H9 (cell line): Measurements from ENCODE around the gene ITGAE. TPM values are rescaled to one million over a fixed set of nuclear protein-coding genes. Genes with fewer than 3 reads are reported as not detected.

Experiments
- DNase-seq: peaks from one replicate; pipeline ENCODE4 v3.0.0-alpha.2; 2017
- H2AFZ ChIP-seq: one replicate; pipeline ENCODE4 v1.6.1; 2013; ENCODE audit warnings: mild to moderate bottlenecking, low read length, control low read depth, moderate library complexity
- H2AK5ac ChIP-seq: 2 replicates; pipeline ENCODE4 v1.6.1; 2013; ENCODE audit warnings: low read length, control low read depth, mixed read lengths; ENCODE audit not compliant: insufficient read length
- H2BK120ac ChIP-seq: one replicate; pipeline ENCODE4 v1.6.1; 2013; ENCODE audit warnings: low read depth, mild to moderate bottlenecking, low read length, control low read depth, inconsistent platforms; ENCODE audit not compliant: poor library complexity, severe bottlenecking
- H2BK12ac ChIP-seq: 2 replicates; pipeline ENCODE4 v1.6.1; 2013; ENCODE audit warnings: low read length, control low read depth, mixed read lengths, low read depth; ENCODE audit not compliant: insufficient read length
- H2BK15ac ChIP-seq: 2 replicates; pipeline ENCODE4 v1.6.1; 2013; ENCODE audit warnings: low read depth, low read length, control low read depth
- H2BK20ac ChIP-seq: one replicate; pipeline ENCODE4 v1.6.1; 2013; ENCODE audit warnings: low read depth, mild to moderate bottlenecking, low read length, control low read depth, inconsistent platforms; ENCODE audit not compliant: poor library complexity, severe bottlenecking
- H2BK5ac ChIP-seq: 2 replicates; pipeline ENCODE4 v1.6.1; 2013; ENCODE audit warnings: low read length, control low read depth, mixed read lengths; ENCODE audit not compliant: insufficient read length
- H3K14ac ChIP-seq: 2 replicates; pipeline ENCODE4 v1.6.1; 2013; ENCODE audit warnings: low read length, control low read depth; ENCODE audit not compliant: insufficient read depth
- H3K18ac ChIP-seq: 2 replicates; pipeline ENCODE4 v1.6.1; 2013; ENCODE audit warnings: low read depth, mild to moderate bottlenecking, mixed read lengths, low read length, control low read depth; ENCODE audit not compliant: insufficient read length
- H3K23ac ChIP-seq: 2 replicates; pipeline ENCODE4 v1.6.1; 2013; ENCODE audit warnings: low read length, control low read depth, mixed read lengths, low read depth; ENCODE audit not compliant: insufficient read length
- H3K23me2 ChIP-seq: 2 replicates; pipeline ENCODE4 v1.6.1; 2013; ENCODE audit warnings: low read depth, mild to moderate bottlenecking, mixed read lengths, low read length, control low read depth; ENCODE audit not compliant: insufficient read length, poor library complexity, severe bottlenecking
- H3K27ac ChIP-seq: 2 replicates; pipeline ENCODE4 v1.5.1; 2013; ENCODE audit warnings: low read length, control low read depth, mixed read lengths, low read depth; ENCODE audit not compliant: insufficient read length
- H3K27me3 ChIP-seq: 2 replicates; pipeline ENCODE4 v1.6.1; 2013; ENCODE audit warnings: low read length, control low read depth, inconsistent platforms; ENCODE audit not compliant: insufficient read depth
- H3K4ac ChIP-seq: 2 replicates; pipeline ENCODE4 v1.6.1; 2013; ENCODE audit warnings: low read depth, mild to moderate bottlenecking, control low read depth, inconsistent platforms, low read length, moderate library complexity
- H3K4me1 ChIP-seq: 2 replicates; pipeline ENCODE4 v1.6.1; 2013; ENCODE audit warnings: low read length, control low read depth, inconsistent platforms; ENCODE audit not compliant: insufficient read depth
- H3K4me2 ChIP-seq: 2 replicates; pipeline ENCODE4 v1.6.1; 2013; ENCODE audit warnings: low read length, control low read depth, mixed read lengths; ENCODE audit not compliant: insufficient read length, insufficient read depth
- H3K56ac ChIP-seq: 2 replicates; pipeline ENCODE4 v1.6.1; 2013; ENCODE audit warnings: low read depth, mild to moderate bottlenecking, mixed read lengths, low read length, control low read depth; ENCODE audit not compliant: insufficient read length
- H3K79me1 ChIP-seq: 2 replicates; pipeline ENCODE4 v1.6.1; 2013; ENCODE audit warnings: low read depth, mild to moderate bottlenecking, moderate library complexity, low read length, control low read depth, inconsistent platforms; ENCODE audit not compliant: insufficient read depth, poor library complexity, severe bottlenecking
- H3K79me2 ChIP-seq: 2 replicates; pipeline ENCODE4 v1.6.1; 2013; ENCODE audit warnings: low read length, control low read depth, inconsistent platforms; ENCODE audit not compliant: insufficient read depth
- H3K9ac ChIP-seq: 2 replicates; pipeline ENCODE4 v1.6.1; 2013; ENCODE audit warnings: low read length, control low read depth, mixed read lengths; ENCODE audit not compliant: insufficient read length; ENCODE audit errors: extremely low read depth
- H3K9me3 ChIP-seq: one replicate; pipeline ENCODE4 v1.6.1; 2013; ENCODE audit warnings: low read depth, low read length, inconsistent platforms; ENCODE audit not compliant: control insufficient read depth
- H3T11ph ChIP-seq: one replicate; pipeline ENCODE4 v1.6.1; 2013; ENCODE audit warnings: mild to moderate bottlenecking, low read length, control low read depth, inconsistent platforms
- H4K20me1 ChIP-seq: one replicate; pipeline ENCODE4 v1.6.1; 2013; ENCODE audit not compliant: control insufficient read depth, insufficient read length, insufficient read depth
- H4K5ac ChIP-seq: 2 replicates; pipeline ENCODE4 v1.6.1; 2013; ENCODE audit warnings: low read depth, mild to moderate bottlenecking, mixed read lengths, low read length, control low read depth; ENCODE audit not compliant: insufficient read length
- H4K8ac ChIP-seq: replicated peaks from 2 replicates; pipeline ENCODE4 v1.6.1; 2013; ENCODE audit warnings: low read length, control low read depth, mixed read lengths, low read depth; ENCODE audit not compliant: insufficient read length
- H4K91ac ChIP-seq: 2 replicates; pipeline ENCODE4 v1.6.1; 2013; ENCODE audit warnings: low read depth, mild to moderate bottlenecking, moderate library complexity, mixed read lengths, low read length, control low read depth; ENCODE audit not compliant: insufficient read length
- H3K27ac Mint-ChIP-seq, 3 experiments: 2 replicates in 2 of 3; 3 replicates in 1 of 3; pipeline ENCODE4 v1.8.0; 2020 to 2021; ENCODE audit warnings: mixed read lengths in 3 of 3, mild to moderate bottlenecking in 1 of 3, moderate library complexity in 1 of 3
- H3K27me3 Mint-ChIP-seq: 2 replicates; pipeline ENCODE4 v1.8.0; 2021; ENCODE audit warnings: low read depth, mild to moderate bottlenecking, moderate library complexity, mixed read lengths
- H3K36me3 Mint-ChIP-seq, 3 experiments: 2 replicates in 2 of 3; 3 replicates in 1 of 3; pipeline ENCODE4 v1.8.0; 2020 to 2021; ENCODE audit warnings: low read depth in 3 of 3, mixed read lengths in 3 of 3; ENCODE audit not compliant: insufficient read depth in 1 of 3
- H3K4me1 Mint-ChIP-seq, 2 experiments: 2 replicates each; pipeline ENCODE4 v1.8.0; 2020; ENCODE audit warnings: mixed read lengths in 2 of 2
- H3K4me3 Mint-ChIP-seq, 2 experiments: 2 replicates in 1 of 2; 3 replicates in 1 of 2; pipeline ENCODE4 v1.8.0; 2020 to 2021; ENCODE audit warnings: mild to moderate bottlenecking in 2 of 2, mixed read lengths in 2 of 2, moderate library complexity in 1 of 2
- H3K9me3 Mint-ChIP-seq, 2 experiments: 2 replicates in 1 of 2; 3 replicates in 1 of 2; pipeline ENCODE4 v1.8.0; 2020; ENCODE audit warnings: mild to moderate bottlenecking in 2 of 2, mixed read lengths in 2 of 2, moderate library complexity in 1 of 2
- WGBS: extraction: QIAGEN DNeasy Blood & Tissue Kit; methylation state at CpG from one replicate; pipeline ENCODE4 v1.1.7; 2013; ENCODE audit warnings: missing lambda C conversion rate, low lambda C conversion rate, mixed read lengths; ENCODE audit not compliant: insufficient read length; ENCODE audit errors: extremely low coverage; 5-methylcytosine and 5-hydroxymethylcytosine counted together
- total RNA-seq: library from RNA; stranded (reverse); gene quantifications from 2 replicates; pipeline ENCODE4 v1.2.1, GENCODE V29; 2021
- TF ChIP-seq, protein P1 (sequence below): fragments of 200-600 bp; sonication (generic); conservative IDR thresholded peaks from 3 replicates; pipeline ENCODE4 v1.8.0; 2021; ENCODE audit warnings: antibody characterized with exemption, mild to moderate bottlenecking

ITGAE gene
- total RNA-seq, 1 experiment from 2014 or later: 23.5 TPM

DNA sequence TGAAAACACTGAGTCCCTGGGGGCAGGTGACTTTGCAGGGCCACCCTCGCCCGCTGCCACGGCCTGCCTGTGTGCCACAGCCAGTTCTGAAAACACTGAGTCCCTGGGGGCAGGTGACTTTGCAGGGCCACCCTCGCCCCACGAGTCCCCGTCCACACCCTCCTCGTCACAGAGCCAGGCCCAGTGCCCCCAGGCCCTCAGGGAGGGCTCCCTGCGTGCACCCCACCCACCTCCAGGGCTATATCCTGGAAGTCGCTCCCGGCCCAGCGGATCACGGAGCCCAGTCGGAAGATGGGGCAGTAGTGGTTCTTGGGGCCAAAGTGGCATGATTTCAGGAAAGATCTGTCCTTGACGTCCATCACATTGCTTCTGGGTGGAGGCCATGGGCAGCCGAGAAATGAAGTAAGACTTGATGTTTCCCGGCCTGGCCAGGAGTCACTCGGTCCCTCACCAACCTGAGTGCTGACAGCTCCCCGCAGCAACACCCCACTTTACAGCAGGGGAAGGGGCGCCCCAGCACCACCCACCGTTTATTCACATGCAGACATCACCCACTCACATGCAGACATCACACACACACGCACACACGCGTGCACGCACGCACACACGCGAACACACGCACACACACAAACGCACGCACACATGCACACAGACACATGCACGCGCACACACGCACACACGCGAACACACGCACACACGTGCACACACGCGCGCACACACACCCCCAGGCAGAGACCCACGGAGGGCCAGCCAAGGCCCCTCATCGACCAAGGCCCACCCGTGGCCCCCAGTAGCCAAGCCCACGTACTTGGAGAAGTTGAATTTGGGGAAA lies 111.5 kb downstream of the ITGAE start:
- Histone ChIP-seq H2BK120ac (no peak overlapping the region), H3K4ac (no peak overlapping the region), H3K23ac (no peak overlapping the region), H3K14ac (no peak overlapping the region), H3K4me2 (no peak overlapping the region), H3K4me1 (no peaks in the 10 kb centered on the region), H2AK5ac (no peak overlapping the region), H3K79me2 (no peaks in the 10 kb centered on the region), H4K91ac (no peak overlapping the region), H3K9me3 (no peaks in the 10 kb centered on the region), H2BK5ac (no peak overlapping the region), H2BK20ac (no peak overlapping the region), H3K9ac (no peak overlapping the region), H3K18ac (no peak overlapping the region), H3T11ph (no peak overlapping the region), H4K20me1 (peaks cover 3% of the 10 kb centered on the region), H3K27me3 (no peaks in the 10 kb centered on the region), H2AFZ (no peak overlapping the region), H3K27ac (no peak overlapping the region), H2BK15ac (no peak overlapping the region), H3K23me2 (no peaks in the 10 kb centered on the region), H3K56ac (no peak overlapping the region), H3K79me1 (no peaks in the 10 kb centered on the region), H4K8ac (no peak overlapping the region), H2BK12ac (no peak overlapping the region), H4K5ac (no peak overlapping the region)
- no peak for DNase-seq
- H3K4me3 Mint-ChIP-seq: peak overlapping the region in 1 of 2 experiments; percentile 43; a peak in 1 of 5 replicates
- peaks cover 5% of the 10 kb centered on the region for H3K27me3 Mint-ChIP-seq
- TF ChIP-seq, protein P1, sequence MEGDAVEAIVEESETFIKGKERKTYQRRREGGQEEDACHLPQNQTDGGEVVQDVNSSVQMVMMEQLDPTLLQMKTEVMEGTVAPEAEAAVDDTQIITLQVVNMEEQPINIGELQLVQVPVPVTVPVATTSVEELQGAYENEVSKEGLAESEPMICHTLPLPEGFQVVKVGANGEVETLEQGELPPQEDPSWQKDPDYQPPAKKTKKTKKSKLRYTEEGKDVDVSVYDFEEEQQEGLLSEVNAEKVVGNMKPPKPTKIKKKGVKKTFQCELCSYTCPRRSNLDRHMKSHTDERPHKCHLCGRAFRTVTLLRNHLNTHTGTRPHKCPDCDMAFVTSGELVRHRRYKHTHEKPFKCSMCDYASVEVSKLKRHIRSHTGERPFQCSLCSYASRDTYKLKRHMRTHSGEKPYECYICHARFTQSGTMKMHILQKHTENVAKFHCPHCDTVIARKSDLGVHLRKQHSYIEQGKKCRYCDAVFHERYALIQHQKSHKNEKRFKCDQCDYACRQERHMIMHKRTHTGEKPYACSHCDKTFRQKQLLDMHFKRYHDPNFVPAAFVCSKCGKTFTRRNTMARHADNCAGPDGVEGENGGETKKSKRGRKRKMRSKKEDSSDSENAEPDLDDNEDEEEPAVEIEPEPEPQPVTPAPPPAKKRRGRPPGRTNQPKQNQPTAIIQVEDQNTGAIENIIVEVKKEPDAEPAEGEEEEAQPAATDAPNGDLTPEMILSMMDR: no peak
- peak overlapping the region in 2 of 3 experiments; percentile 20 to 40; a peak in 2 of 7 replicates for H3K27ac Mint-ChIP-seq
- H3K4me1 Mint-ChIP-seq: peaks cover 1 to 19% of the 10 kb centered on the region in 2 experiments
- WGBS: 100% methylated on average over 7 of the region's 44 CpGs
- peaks cover 0 to 4% (median 0%) of the 10 kb centered on the region in 3 experiments; a peak in 1 of 7 replicates for H3K36me3 Mint-ChIP-seq
- H3K9me3 Mint-ChIP-seq: no peaks in the 10 kb centered on the region; a peak in 2 of 5 replicates
